ENCODE data around the gene CLEC17A. TPM values are rescaled to one million over a fixed set of nuclear protein-coding genes. Genes with fewer than 3 reads are reported as not detected.
"Not testable (repeated sequence)": the region's sequence is repeated elsewhere in the genome, so short reads cannot be mapped to it uniquely, and the experiment has no call there.

The CLEC17A gene
- total RNA-seq, 2 donors from 2014 or later: 0.14 to 1.0 TPM

DNA sequence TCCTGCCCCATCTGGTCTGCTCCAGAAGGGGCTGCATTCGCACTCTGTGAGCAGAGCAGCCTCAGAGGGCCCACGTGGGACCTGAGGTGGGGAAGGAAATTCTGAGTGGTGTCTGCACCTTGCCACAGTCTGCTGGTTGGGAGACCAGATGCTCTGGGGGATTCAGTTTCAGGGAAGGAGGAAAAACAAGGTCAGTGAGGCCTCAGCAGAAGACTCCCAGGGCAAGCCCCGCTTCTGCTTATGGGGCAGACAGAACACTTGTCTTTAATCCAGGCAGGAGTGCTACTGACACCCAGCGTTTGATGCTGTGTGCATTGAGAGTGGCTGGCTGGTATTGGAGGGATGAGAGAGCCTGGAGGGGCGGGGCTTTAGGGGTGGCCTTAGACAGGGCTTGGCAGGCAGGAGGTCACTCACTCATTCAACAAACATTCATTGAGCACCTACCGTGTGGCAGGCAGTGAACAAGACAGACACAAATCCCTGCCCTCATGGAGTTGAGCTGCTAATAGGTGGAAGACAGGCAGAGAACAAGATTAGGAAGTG is 4.9 kb upstream of the CLEC17A start:
- 46% methylated on average over 6 of the region's 6 CpGs for WGBS
- TF ChIP-seq POLR2AphosphoS5 (IDR thresholded peaks at IDR 0.05): no peak
- TF ChIP-seq POLR2A (IDR thresholded peaks at IDR 0.05): no peak
- TF ChIP-seq, protein P1, sequence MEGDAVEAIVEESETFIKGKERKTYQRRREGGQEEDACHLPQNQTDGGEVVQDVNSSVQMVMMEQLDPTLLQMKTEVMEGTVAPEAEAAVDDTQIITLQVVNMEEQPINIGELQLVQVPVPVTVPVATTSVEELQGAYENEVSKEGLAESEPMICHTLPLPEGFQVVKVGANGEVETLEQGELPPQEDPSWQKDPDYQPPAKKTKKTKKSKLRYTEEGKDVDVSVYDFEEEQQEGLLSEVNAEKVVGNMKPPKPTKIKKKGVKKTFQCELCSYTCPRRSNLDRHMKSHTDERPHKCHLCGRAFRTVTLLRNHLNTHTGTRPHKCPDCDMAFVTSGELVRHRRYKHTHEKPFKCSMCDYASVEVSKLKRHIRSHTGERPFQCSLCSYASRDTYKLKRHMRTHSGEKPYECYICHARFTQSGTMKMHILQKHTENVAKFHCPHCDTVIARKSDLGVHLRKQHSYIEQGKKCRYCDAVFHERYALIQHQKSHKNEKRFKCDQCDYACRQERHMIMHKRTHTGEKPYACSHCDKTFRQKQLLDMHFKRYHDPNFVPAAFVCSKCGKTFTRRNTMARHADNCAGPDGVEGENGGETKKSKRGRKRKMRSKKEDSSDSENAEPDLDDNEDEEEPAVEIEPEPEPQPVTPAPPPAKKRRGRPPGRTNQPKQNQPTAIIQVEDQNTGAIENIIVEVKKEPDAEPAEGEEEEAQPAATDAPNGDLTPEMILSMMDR (IDR thresholded peaks at IDR 0.05): no peak
- H3K27me3 ChIP-seq (replicated peaks; ENCODE audit: insufficient read depth): no peaks in the 10 kb centered on the region
- intact Hi-C loops (cut with DNase I): loop anchor here (10.0 kb wide), 1 partner anchor 307 kb away; the partner anchor contains the start of gene OR7A17
- H3K27ac ChIP-seq: no peak overlapping the region
- no peaks in the 10 kb centered on the region for H3K4me1 ChIP-seq (replicated peaks)
- H3K4me3 ChIP-seq: no peak overlapping the region
- no peak for DNase-seq (ENCODE audit: low spot score)
- H3K36me3 ChIP-seq: no peaks in the 10 kb centered on the region
- H3K9me3 ChIP-seq: no peaks in the 10 kb centered on the region

DNA sequence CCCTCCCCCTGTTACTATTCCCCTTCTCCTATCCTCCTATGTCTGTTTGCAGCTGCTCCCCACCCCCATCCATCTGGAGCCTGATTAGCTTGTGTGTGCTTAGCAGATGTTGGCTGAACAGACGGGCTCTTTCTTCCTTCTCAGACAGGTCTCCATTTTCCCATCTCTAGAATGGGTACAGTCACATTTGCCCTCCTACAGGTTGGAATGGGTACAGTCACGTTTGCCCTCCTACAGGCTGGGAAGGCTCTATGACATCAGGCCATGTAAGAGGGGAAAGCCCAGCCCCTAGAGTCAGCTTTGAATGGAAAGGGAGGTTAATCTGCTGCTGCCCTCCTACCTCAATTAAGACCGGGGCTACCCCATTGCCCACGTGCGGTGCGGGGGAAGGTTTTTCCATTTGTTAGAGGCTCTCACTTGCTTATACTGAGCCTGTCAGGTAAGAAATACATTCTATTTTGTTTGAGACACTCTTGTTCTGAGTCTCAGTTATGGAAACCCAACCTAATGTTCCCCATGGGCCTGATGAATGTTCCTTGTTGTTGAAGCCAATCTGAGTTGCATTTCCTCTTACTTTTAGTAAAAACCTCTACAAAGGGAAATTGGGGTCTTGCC is 2.2 kb upstream of the CLEC17A start:
- no peak for TF ChIP-seq POLR2AphosphoS5 (IDR thresholded peaks at IDR 0.05)
- TF ChIP-seq, protein P1 (IDR thresholded peaks at IDR 0.05): no peak
- TF ChIP-seq POLR2A (IDR thresholded peaks at IDR 0.05): no peak
- no peaks in the 10 kb centered on the region for H3K9me3 ChIP-seq

GRCh38 chr19:14584372-14584771 is 1.5 kb downstream of the CLEC17A start:
- H3K36me3 ChIP-seq; DNase-seq (ENCODE audit: low spot score); H3K27ac ChIP-seq; H3K4me1 ChIP-seq (replicated peaks); intact Hi-C loops (cut with DNase I); H3K27me3 ChIP-seq (replicated peaks; ENCODE audit: insufficient read depth); H3K4me3 ChIP-seq; H3K9me3 ChIP-seq: not testable (repeated sequence)
- WGBS: 89% methylated on average over 4 of the region's 5 CpGs

More for the DNA sequence above, 2.2 kb upstream of the CLEC17A start:
- Histone ChIP-seq H3K36me3 (no peaks in the 10 kb centered on the region), H3K4me1 (replicated peaks) (no peaks in the 10 kb centered on the region), H3K27me3 (replicated peaks; ENCODE audit: insufficient read depth) (no peaks in the 10 kb centered on the region), H3K27ac (no peak overlapping the region), H3K4me3 (no peak overlapping the region)
- intact Hi-C loops (cut with DNase I): no loop called here
- WGBS: 49% methylated on average over 6 of the region's 6 CpGs
- DNase-seq (ENCODE audit: low spot score): no peak

DNA sequence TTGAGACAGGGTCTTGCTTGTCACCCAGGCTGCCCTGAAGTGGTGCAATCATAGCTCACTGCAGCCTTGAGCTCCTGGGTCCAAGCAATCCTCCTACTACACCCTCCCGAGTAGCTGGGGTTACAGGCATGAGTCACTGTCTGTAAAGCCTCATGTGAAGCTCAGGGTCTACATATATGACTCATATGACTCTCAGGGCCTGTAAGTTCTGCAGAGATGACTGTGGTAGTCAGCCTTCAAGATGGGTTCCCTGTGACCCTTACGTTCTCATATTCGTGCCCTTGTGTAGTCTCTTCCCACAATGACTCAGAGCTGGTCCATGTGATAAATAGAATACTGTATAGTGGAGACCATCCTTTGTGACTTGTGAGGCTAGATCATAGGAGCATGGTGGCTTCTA is 2.3 kb downstream of the CLEC17A start:
- H3K4me3 ChIP-seq; DNase-seq (ENCODE audit: low spot score); H3K4me1 ChIP-seq (replicated peaks); H3K9me3 ChIP-seq; H3K27ac ChIP-seq; H3K27me3 ChIP-seq (replicated peaks; ENCODE audit: insufficient read depth); H3K36me3 ChIP-seq; intact Hi-C loops (cut with DNase I): not testable (repeated sequence)
- WGBS: 65% methylated on average over 3 of the region's 3 CpGs

DNA sequence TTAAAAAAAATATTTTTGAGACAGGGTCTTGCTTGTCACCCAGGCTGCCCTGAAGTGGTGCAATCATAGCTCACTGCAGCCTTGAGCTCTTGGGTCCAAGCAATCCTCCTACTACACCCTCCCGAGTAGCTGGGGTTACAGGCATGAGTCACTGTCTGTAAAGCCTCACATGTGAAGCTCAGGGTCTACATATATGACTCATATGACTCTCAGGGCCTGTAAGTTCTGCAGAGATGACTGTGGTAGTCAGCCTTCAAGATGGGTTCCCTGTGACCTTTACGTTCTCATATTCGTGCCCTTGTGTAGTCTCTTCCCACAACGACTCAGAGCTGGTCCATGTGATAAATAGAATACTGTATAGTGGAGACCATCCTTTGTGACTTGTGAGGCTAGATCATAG is 6.5 kb downstream of the CLEC17A start:
- H3K36me3 ChIP-seq; H3K4me1 ChIP-seq (replicated peaks); intact Hi-C loops (cut with DNase I); H3K27ac ChIP-seq; H3K9me3 ChIP-seq; H3K4me3 ChIP-seq; H3K27me3 ChIP-seq (replicated peaks; ENCODE audit: insufficient read depth); DNase-seq (ENCODE audit: low spot score): not testable (repeated sequence)
- WGBS: 66% methylated on average over 3 of the region's 4 CpGs

- intact Hi-C loops (cut with DNase I): no loop called here
- TF ChIP-seq POLR2A (IDR thresholded peaks at IDR 0.05) (no peak), POLR2AphosphoS5 (IDR thresholded peaks at IDR 0.05) (no peak)
- TF ChIP-seq, protein P1 (IDR thresholded peaks at IDR 0.05): no peak
- Histone ChIP-seq H3K36me3 (no peaks in the 10 kb centered on the region), H3K4me3 (no peak overlapping the region), H3K27ac (no peak overlapping the region), H3K9me3 (no peaks in the 10 kb centered on the region), H3K4me1 (replicated peaks) (no peaks in the 10 kb centered on the region), H3K27me3 (replicated peaks; ENCODE audit: insufficient read depth) (no peaks in the 10 kb centered on the region)
- DNase-seq (ENCODE audit: low spot score): no peak
- WGBS: 91% methylated on average over 3 of the region's 3 CpGs
Measured at GRCh38 chr19:14595558-14595957, 12.7 kb downstream of the CLEC17A start.
